Thyroid gland (tissue), 4 donors: ENCODE measurements around the gene HSD17B1. TPM values are rescaled to one million over a fixed set of nuclear protein-coding genes. Genes with fewer than 3 reads are reported as not detected.

Source experiments
- DNase-seq, 2 donors: peaks; one replicate each; pipeline ENCODE4 v3.0.0-alpha.2; 2019
- H3K27ac ChIP-seq, 3 donors: fragments of 200-600 bp; sonication (generic); 1 replicate in 2 of 3; 2 replicates in 1 of 3; pipeline ENCODE4 v1.5.1; 2016 to 2019; ENCODE audit warnings: mild to moderate bottlenecking in 1 of 3, moderate library complexity in 1 of 3
- H3K27me3 ChIP-seq: fragments of 200-600 bp; sonication (generic); one replicate; pipeline ENCODE4 v1.5.1; 2019
- H3K36me3 ChIP-seq, 2 donors: fragments of 200-600 bp; sonication (generic); one replicate each; pipeline ENCODE4 v1.5.1; 2016 to 2019
- H3K4me1 ChIP-seq, 2 donors: fragments of 200-600 bp; sonication (generic); one replicate each; pipeline ENCODE4 v1.5.1; 2017 to 2019
- H3K4me3 ChIP-seq, 3 donors: fragments of 200-600 bp; sonication (generic); replicated peaks in 1 of 3; 1 replicate in 2 of 3; 2 replicates in 1 of 3; pipeline ENCODE4 v1.5.1; 2016; ENCODE audit warnings: mild to moderate bottlenecking in 1 of 3
- H3K9me3 ChIP-seq: fragments of 200-600 bp; sonication (generic); one replicate; pipeline ENCODE4 v1.5.1; 2017
- POLR2A ChIP-seq, 2 donors: fragments of 450-650 bp; IDR thresholded peaks; one replicate each; pipeline ENCODE4 v1.6.1; 2017; ENCODE audit warnings: antibody characterized with exemption in 2 of 2, mild to moderate bottlenecking in 2 of 2, moderate library complexity in 1 of 2
- WGBS, 2 donors: methylation state at CpG; one replicate each; pipeline ENCODE4 v1.1.5; 2017; 5-methylcytosine and 5-hydroxymethylcytosine counted together
- intact Hi-C: fragments of 100-400 bp; cut with DNase I; formaldehyde crosslinking; loops from one replicate; pipeline ENCODE4 v1.15.1; 2023
- total RNA-seq, 4 donors: library from RNA; depleted of rRNA; stranded (reverse); fragments of >200 nt; gene quantifications; one replicate each; pipeline ENCODE4 v1.2.3, GENCODE V29; 2016
- TF ChIP-seq, protein P1 (sequence below), 6 experiments: fragments of 200-600 bp in 3 of 6; fragments of 450-650 bp in 3 of 6; sonication (generic) in 3 of 6; IDR thresholded peaks; one replicate each; pipeline ENCODE4 v1.5.1; 2016 to 2019; ENCODE audit warnings: antibody characterized with exemption in 6 of 6, mild to moderate bottlenecking in 2 of 6, inconsistent platforms in 1 of 6, moderate library complexity in 1 of 6

Gene HSD17B1
- total RNA-seq, 4 donors from 2014 or later = 0.21 to 4.1 (median 1.3) TPM

DNA sequence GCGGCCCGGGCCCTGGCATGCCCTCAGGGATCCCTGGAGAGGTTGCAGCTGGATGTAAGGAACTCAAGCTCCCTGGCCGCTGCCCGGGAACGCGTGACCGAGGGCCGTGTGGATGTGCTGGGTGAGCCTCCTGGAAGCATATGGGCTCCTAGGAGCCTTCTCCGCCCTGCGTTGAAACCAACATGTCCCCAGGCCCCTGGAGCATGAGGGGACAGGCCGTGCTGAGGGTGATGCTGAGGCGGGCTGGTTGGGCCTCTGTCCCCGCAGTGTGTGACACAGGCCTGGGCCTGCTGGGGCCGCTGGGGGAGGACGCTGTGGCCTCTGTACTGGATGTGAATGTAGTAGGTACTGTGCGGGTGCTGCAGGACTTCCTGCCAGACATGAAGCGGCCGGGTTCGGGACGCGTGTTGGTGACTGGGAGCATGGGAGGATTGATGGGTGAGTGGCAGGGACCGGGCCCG lies 5.7 kb upstream of the HSD17B1 start:
- Histone ChIP-seq H3K4me1 (peaks cover 10 to 11% of the 10 kb centered on the region in 2 donors), H3K27me3 (no peaks in the 10 kb centered on the region), H3K9me3 (no peaks in the 10 kb centered on the region), H3K4me3 (no peak overlapping the region), H3K36me3 (peaks cover 9 to 20% of the 10 kb centered on the region in 2 donors), H3K27ac (no peak overlapping the region)
- intact Hi-C loops = no loop called here
- TF ChIP-seq POLR2A (IDR thresholded peaks at IDR 0.05) = no peak
- TF ChIP-seq, protein P1, sequence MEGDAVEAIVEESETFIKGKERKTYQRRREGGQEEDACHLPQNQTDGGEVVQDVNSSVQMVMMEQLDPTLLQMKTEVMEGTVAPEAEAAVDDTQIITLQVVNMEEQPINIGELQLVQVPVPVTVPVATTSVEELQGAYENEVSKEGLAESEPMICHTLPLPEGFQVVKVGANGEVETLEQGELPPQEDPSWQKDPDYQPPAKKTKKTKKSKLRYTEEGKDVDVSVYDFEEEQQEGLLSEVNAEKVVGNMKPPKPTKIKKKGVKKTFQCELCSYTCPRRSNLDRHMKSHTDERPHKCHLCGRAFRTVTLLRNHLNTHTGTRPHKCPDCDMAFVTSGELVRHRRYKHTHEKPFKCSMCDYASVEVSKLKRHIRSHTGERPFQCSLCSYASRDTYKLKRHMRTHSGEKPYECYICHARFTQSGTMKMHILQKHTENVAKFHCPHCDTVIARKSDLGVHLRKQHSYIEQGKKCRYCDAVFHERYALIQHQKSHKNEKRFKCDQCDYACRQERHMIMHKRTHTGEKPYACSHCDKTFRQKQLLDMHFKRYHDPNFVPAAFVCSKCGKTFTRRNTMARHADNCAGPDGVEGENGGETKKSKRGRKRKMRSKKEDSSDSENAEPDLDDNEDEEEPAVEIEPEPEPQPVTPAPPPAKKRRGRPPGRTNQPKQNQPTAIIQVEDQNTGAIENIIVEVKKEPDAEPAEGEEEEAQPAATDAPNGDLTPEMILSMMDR (IDR thresholded peaks at IDR 0.05) = no peak
- no peak for DNase-seq
- 74% methylated on average over 15 to 23 of the region's 23 CpGs for WGBS, 2 donors

DNA sequence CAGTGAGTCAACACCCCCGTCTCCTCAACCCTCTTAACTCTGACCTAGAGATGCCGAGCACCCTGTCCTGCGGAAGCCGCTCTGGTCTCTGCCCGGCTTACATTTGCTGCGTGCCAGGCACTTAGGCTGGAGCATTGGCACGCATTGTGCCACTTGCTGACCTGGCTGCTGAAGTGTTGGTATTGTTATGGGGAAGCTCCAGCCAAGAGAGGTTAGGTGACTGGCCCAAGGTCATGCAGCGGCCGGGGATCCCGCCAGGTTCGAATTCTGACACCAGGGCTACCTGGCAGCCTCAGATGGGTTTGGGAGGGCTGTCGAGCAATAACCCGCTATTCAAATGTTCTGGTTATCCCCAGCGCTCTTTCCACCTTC lies 5.0 kb upstream of the HSD17B1 start:
- H3K4me3 ChIP-seq = no peak overlapping the region
- intact Hi-C loops = no loop called here

GRCh38 chr17:42548070-42548837 lies 4.5 kb upstream of the HSD17B1 start:
- Histone ChIP-seq H3K27me3 (no peaks in the 10 kb centered on the region), H3K27ac (no peak overlapping the region), H3K4me3 (peak overlapping the region in 1 of 3 donors; percentile 31), H3K9me3 (no peaks in the 10 kb centered on the region), H3K4me1 (peaks cover 10 to 11% of the 10 kb centered on the region in 2 donors), H3K36me3 (peaks cover 0 to 11% of the 10 kb centered on the region in 2 donors)
- 19 to 28% methylated on average over 7 to 22 of the region's 74 CpGs for WGBS, 2 donors
- peak; percentile 93 to 94 for DNase-seq
- intact Hi-C loops = no loop called here
- TF ChIP-seq POLR2A (IDR thresholded peaks at IDR 0.05) = peak in 1 of 2 donors; percentile 26
- TF ChIP-seq, protein P1 (IDR thresholded peaks at IDR 0.05) = peak in 5 of 6 experiments; percentile 36 to 75 (median 64)

More for the DNA sequence above, 5.0 kb upstream of the HSD17B1 start:
- Histone ChIP-seq H3K4me1 (peaks cover 10 to 11% of the 10 kb centered on the region in 2 donors), H3K36me3 (peaks cover 5 to 17% of the 10 kb centered on the region in 2 donors), H3K9me3 (no peaks in the 10 kb centered on the region), H3K27me3 (no peaks in the 10 kb centered on the region), H3K27ac (no peak overlapping the region)
- DNase-seq = no peak
- TF ChIP-seq POLR2A (IDR thresholded peaks at IDR 0.05) = no peak
- TF ChIP-seq, protein P1 (IDR thresholded peaks at IDR 0.05) = no peak
- WGBS, 2 donors = 85 to 86% methylated on average over 10 to 13 of the region's 14 CpGs

- Histone ChIP-seq H3K4me3 (no peak overlapping the region), H3K27ac (no peak overlapping the region), H3K9me3 (no peaks in the 10 kb centered on the region), H3K27me3 (no peaks in the 10 kb centered on the region), H3K4me1 (peaks cover 16 to 18% of the 10 kb centered on the region in 2 donors), H3K36me3 (peaks cover 0 to 4% of the 10 kb centered on the region in 2 donors)
- intact Hi-C loops = no loop called here
- 79 to 80% methylated on average over 14 of the region's 14 CpGs for WGBS, 2 donors
- DNase-seq = no peak
- TF ChIP-seq, protein P1 (IDR thresholded peaks at IDR 0.05) = no peak
- TF ChIP-seq POLR2A (IDR thresholded peaks at IDR 0.05) = no peak
Observed at GRCh38 chr17:42548993-42549755, 3.5 kb upstream of the HSD17B1 start.
